SHP77 treated with DMSO at 0.1 percent for 48 hours (cell line): Measurements from ENCODE around the gene TMEM222.
"Not testable (repeated sequence)": the region's sequence is repeated elsewhere in the genome, so short reads cannot be mapped to it uniquely, and the experiment has no call there.

ENCODE experiments used
- DNase-seq: peaks from one replicate; lab custom pipeline; 2025; lab: John Stamatoyannopoulos, UW

The TMEM222 gene

GRCh38 chr1:27321813-27322568 is at the start of gene TMEM222:
Gene TMEM222 (plus strand): TSS chr1:27322163. CDS start chr1:27322198, 35 bp downstream.
- DNase-seq: peak; percentile 96

GRCh38 chr1:27274204-27274603 is 47.8 kb upstream of the TMEM222 start:
- DNase-seq: no peak

GRCh38 chr1:27275696-27276095 is 46.3 kb upstream of the TMEM222 start:
- no peak for DNase-seq

GRCh38 chr1:27284425-27285273 is 37.3 kb upstream of the TMEM222 start:
- peak; percentile 50 for DNase-seq

- no peak for DNase-seq
These were observed 36.7 kb upstream of the TMEM222 start for GRCh38 chr1:27285274-27285660.

- DNase-seq: not testable (repeated sequence)
These were observed 36.1 kb upstream of the TMEM222 start for GRCh38 chr1:27285821-27286220.

GRCh38 chr1:27289125-27289524 is 32.8 kb upstream of the TMEM222 start:
- not testable (repeated sequence) for DNase-seq

GRCh38 chr1:27290581-27290980 is 31.4 kb upstream of the TMEM222 start:
- no peak for DNase-seq

- DNase-seq: no peak
These were observed 29.9 kb upstream of the TMEM222 start for GRCh38 chr1:27292106-27292505.

- DNase-seq: no peak
These were observed 28.0 kb upstream of the TMEM222 start for GRCh38 chr1:27293915-27294314.

- DNase-seq: no peak
These were observed 25.1 kb upstream of the TMEM222 start for GRCh38 chr1:27296773-27297291.

GRCh38 chr1:27297903-27298302 is 24.1 kb upstream of the TMEM222 start:
- DNase-seq: no peak

GRCh38 chr1:27298632-27299384 is 23.2 kb upstream of the TMEM222 start:
- no peak for DNase-seq

GRCh38 chr1:27299385-27300271 is 22.3 kb upstream of the TMEM222 start:
- no peak for DNase-seq

GRCh38 chr1:27300341-27301051 is 21.5 kb upstream of the TMEM222 start:
- DNase-seq: peak; percentile 51

- DNase-seq: no peak
These were observed 20.9 kb upstream of the TMEM222 start for GRCh38 chr1:27301052-27301422.

GRCh38 chr1:27301582-27302199 is 20.3 kb upstream of the TMEM222 start:
- no peak for DNase-seq

- no peak for DNase-seq
These were observed 19.4 kb upstream of the TMEM222 start for GRCh38 chr1:27302612-27303011.

GRCh38 chr1:27303509-27303908 is 18.5 kb upstream of the TMEM222 start:
- DNase-seq: no peak

GRCh38 chr1:27306071-27306470 is 15.9 kb upstream of the TMEM222 start:
- no peak for DNase-seq
